NCI-H187 treated with DMSO at 0.1 percent for 48 hours (cell line): ENCODE data around the gene DNAAF5.

Experiments used
- DNase-seq: peaks from one replicate; lab custom pipeline; 2025; lab: John Stamatoyannopoulos, UW

DNAAF5 gene

GRCh38 chr7:835021-835420 is 108.5 kb downstream of the DNAAF5 start:
- no peak for DNase-seq

GRCh38 chr7:835485-836401 is 109.2 kb downstream of the DNAAF5 start:
- DNase-seq: no peak
